GM12873 (cell line): Measurements from ENCODE around the gene RNASEH2B.

Source experiments
- TF ChIP-seq, protein P1 (sequence below): IDR thresholded peaks from 2 replicates; pipeline ENCODE4 v1.5.1; 2012; ENCODE audit warnings: low read depth, mild to moderate bottlenecking, moderate library complexity, low read length, control low read depth; ENCODE audit not compliant: insufficient read depth; ENCODE audit errors: missing control alignments

Gene RNASEH2B, protein sequence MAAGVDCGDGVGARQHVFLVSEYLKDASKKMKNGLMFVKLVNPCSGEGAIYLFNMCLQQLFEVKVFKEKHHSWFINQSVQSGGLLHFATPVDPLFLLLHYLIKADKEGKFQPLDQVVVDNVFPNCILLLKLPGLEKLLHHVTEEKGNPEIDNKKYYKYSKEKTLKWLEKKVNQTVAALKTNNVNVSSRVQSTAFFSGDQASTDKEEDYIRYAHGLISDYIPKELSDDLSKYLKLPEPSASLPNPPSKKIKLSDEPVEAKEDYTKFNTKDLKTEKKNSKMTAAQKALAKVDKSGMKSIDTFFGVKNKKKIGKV

DNA sequence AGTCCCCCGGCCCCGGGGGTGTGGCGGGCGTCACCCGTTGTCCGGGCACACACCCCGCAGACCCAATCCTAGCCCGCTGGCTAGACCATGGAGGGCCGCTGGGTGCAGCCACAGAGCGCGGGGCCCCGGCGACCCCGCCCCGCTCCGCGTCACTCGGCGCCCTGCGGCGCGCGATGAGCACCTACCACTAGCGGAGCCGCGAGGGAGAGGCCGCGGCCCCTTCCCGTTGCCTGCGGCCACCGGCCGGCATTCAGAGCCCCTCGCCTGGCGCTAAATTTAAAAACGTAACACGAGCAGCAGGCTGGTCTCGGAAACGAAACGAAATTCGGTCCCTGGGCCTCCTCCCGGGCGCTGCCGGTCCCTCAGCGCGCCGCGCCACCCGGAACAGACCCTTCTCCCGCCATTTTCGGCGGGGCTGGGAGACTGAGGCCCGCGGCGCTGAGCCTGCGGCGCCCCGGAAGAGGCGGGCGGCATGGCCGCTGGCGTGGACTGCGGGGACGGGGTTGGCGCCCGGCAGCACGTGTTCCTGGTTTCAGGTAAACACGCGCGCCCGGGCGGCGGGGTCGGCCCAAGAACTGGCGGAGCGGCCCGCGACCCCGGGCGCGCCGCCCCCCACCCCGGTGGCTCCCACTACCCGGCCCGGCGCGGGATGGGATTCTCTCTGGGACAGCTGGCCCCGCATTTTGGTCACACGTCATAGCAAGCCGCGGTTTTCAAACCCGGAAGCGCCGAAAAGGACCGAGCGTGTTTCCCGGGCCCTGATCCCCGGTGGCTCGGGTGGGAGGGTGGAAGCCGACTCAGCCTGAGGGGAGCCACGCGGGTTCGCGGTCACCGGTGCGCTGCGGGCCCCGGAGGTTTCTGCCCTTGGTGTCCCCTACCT is at the start of gene RNASEH2B:
TSS of gene RNASEH2B (plus strand) at position 187 of the 880 bp plus-strand sequence. CDS start at position 473, 286 bp downstream.
- TF ChIP-seq, protein P1, sequence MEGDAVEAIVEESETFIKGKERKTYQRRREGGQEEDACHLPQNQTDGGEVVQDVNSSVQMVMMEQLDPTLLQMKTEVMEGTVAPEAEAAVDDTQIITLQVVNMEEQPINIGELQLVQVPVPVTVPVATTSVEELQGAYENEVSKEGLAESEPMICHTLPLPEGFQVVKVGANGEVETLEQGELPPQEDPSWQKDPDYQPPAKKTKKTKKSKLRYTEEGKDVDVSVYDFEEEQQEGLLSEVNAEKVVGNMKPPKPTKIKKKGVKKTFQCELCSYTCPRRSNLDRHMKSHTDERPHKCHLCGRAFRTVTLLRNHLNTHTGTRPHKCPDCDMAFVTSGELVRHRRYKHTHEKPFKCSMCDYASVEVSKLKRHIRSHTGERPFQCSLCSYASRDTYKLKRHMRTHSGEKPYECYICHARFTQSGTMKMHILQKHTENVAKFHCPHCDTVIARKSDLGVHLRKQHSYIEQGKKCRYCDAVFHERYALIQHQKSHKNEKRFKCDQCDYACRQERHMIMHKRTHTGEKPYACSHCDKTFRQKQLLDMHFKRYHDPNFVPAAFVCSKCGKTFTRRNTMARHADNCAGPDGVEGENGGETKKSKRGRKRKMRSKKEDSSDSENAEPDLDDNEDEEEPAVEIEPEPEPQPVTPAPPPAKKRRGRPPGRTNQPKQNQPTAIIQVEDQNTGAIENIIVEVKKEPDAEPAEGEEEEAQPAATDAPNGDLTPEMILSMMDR = no peak

- TF ChIP-seq, protein P1 = no peak
These were observed 45.1 kb upstream of the RNASEH2B start for GRCh38 chr13:50864492-50864891.

DNA sequence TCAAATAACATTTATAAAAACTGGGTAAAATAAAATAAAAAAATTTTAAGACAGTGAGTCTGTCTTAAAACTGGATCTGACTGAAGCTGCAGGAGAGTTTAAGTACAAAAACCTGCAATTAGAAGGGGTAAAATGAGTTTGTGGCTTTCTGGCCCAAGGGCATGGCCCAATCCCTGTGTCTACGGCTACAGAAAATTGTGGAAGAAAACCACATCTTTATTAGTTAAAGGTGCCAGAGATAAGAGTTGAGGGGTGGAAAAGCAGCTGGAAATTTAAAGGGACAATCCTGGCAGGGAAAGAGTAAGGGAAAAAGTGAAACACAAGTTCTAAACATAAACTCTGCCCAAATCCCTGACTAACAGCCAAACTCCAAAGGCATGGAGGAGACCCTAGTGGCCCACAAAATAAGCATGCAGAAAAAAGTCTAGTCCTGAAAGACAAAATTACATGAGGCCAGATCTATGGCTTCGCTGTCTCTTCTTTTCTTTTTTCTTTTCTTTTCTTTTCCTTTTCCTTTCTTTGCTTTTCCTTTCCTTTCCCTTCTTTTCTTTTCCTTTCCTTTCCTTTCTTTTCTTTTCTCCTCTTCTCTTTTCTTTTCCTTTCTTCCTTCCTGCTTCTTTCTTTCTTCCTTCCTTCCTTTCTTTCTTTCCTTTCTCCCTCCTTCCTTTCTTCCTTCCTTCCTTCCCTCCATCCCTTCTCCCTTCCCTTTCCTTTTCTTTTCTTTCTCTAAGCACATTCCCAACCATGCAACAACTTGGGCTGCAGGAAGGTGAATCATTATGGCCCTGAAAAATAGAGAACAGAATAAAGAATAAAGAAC is 42.6 kb upstream of the RNASEH2B start:
- TF ChIP-seq, protein P1 = no peak

GRCh38 chr13:50867637-50867945 is 42.0 kb upstream of the RNASEH2B start:
- TF ChIP-seq, protein P1 = no peak

DNA sequence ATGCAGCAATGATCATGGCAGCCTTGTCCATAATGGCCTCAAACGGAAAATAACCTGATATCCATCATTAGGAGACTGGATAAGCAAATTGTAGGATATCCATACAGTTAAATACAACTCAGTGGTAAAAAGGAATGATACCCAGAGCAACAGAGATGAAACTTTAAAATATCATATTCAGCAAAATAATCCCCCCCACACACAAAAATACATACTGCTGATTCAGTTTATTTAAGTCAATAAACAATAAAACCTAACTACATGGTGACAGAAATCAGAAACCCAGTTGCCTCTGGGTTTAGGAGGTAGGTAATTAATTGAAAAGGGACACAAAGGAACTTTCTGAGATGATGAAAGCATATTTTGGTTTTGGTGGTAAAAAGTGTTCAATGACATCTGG is 38.2 kb upstream of the RNASEH2B start:
- TF ChIP-seq, protein P1 = no peak

DNA sequence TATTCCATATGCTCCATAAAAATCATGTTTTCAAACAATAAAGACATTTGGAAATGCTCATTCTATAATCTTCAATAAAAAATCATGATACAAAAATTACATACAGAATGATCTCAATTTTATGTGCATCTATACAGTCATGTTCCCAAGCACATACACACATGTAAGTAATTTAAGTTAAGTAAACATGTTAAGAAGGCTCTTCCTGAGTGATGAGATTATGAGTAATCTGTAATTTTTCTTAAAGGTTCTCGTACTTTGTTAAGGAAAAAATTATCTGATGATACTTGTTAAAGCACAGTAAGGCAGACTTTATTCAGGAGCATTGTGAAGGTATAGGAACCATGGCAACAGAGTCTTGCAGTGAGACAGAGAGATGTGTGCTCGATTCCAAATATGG is 36.1 kb upstream of the RNASEH2B start:
- TF ChIP-seq, protein P1 = no peak
